Kidney epithelial cell (primary cell): ENCODE results near the gene LHX6. TPM values are rescaled to one million over a fixed set of nuclear protein-coding genes. Genes with fewer than 3 reads are reported as not detected.
A peak's percentile ranks its signal among the peaks of the same experiment; 100 is the strongest.

ENCODE experiments used
- DNase-seq: peaks from one replicate; pipeline ENCODE4 v3.0.0-alpha.2; 2010; ENCODE audit warnings: low read depth
- H3K27me3 ChIP-seq: 2 replicates; pipeline ENCODE4 v1.6.0; 2011; ENCODE audit warnings: low read length; ENCODE audit not compliant: control insufficient read depth, insufficient read depth
- H3K36me3 ChIP-seq: 2 replicates; pipeline ENCODE4 v1.5.1; 2011; ENCODE audit warnings: low read length; ENCODE audit not compliant: control insufficient read depth, insufficient read depth
- H3K4me3 ChIP-seq: 2 replicates; pipeline ENCODE4 v1.5.1; 2011; ENCODE audit warnings: low read depth, mild to moderate bottlenecking, control low read depth, low read length
- total RNA-seq: library from RNA; depleted of rRNA; stranded (reverse); fragments of >200 nt; gene quantifications from 2 replicates; pipeline ENCODE4 v1.2.3, GENCODE V29; 2015
- TF ChIP-seq, protein P1 (sequence below): IDR thresholded peaks from 2 replicates; pipeline ENCODE4 v1.5.1; 2011; ENCODE audit warnings: mild to moderate bottlenecking, moderate library complexity, low read length, control low read depth, inconsistent platforms; ENCODE audit not compliant: insufficient read depth, poor library complexity, severe bottlenecking

The LHX6 gene
- total RNA-seq, 1 donor from 2014 or later = 0.84 TPM

DNA sequence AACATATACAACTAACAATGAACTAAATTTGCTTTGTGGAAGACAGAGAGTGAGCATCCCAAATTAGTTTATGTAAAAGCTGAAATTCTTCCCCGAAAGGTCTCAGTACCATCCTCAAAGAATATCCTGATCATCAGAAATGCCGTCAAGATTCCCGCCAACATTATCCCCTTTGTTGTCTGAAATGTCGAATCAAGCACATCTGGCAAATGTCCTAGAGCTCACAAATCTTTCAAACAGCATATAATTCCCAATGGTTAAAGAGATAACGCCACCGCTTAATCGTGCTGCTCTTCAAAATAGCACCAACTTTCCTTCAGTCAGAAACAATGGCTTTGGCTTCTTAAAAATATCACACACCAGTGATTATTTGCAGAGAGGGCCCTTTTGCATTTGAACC, 45.3 kb downstream of the LHX6 start:
- DNase-seq = no peak
- Histone ChIP-seq H3K36me3 (no peaks in the 10 kb centered on the region), H3K4me3 (no peak overlapping the region), H3K27me3 (no peaks in the 10 kb centered on the region)
- TF ChIP-seq, protein P1, sequence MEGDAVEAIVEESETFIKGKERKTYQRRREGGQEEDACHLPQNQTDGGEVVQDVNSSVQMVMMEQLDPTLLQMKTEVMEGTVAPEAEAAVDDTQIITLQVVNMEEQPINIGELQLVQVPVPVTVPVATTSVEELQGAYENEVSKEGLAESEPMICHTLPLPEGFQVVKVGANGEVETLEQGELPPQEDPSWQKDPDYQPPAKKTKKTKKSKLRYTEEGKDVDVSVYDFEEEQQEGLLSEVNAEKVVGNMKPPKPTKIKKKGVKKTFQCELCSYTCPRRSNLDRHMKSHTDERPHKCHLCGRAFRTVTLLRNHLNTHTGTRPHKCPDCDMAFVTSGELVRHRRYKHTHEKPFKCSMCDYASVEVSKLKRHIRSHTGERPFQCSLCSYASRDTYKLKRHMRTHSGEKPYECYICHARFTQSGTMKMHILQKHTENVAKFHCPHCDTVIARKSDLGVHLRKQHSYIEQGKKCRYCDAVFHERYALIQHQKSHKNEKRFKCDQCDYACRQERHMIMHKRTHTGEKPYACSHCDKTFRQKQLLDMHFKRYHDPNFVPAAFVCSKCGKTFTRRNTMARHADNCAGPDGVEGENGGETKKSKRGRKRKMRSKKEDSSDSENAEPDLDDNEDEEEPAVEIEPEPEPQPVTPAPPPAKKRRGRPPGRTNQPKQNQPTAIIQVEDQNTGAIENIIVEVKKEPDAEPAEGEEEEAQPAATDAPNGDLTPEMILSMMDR = no peak

DNA sequence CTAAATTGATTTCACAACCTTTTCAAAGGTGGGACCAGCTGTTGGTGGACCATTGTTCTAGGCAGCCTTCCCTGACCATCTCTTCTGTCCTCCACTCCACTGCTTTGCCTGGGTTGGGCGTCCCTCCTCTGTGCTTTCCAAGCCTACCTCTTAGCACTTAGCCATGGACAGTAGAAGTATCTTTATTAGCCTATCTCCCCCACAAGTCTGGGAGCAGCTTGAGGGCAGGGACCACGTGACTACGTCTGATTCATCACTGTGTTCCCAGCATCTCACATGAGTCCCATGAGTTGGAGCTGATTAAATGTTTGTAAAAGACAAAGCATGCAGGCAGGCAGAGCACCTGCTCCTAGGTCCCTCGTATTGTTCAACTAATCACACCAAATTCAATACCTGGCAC, 48.1 kb downstream of the LHX6 start:
- no peaks in the 10 kb centered on the region for H3K27me3 ChIP-seq
- no peak overlapping the region for H3K4me3 ChIP-seq
- DNase-seq = peak; percentile 80
- H3K36me3 ChIP-seq = no peaks in the 10 kb centered on the region
- TF ChIP-seq, protein P1 = no peak

DNA sequence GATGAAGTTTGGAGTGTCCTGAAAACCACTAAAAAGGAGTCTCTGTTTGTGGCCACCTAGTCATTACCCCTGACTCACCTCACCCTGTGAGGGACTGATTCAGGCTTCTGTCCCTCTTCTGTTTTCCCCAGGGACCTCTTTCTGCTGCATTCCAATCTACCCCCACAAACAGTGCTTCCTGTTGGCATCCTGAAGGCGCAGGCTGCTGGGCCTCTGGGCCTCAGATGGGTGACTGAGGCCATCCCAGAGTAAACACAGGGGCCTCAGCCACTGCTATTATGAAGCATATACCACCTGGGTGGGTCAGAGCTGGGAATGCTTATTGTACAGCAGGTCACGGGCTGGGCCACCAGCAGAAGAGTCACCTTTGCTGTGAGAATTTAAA, 49.1 kb downstream of the LHX6 start:
- H3K36me3 ChIP-seq = no peaks in the 10 kb centered on the region
- no peak overlapping the region for H3K4me3 ChIP-seq
- no peak for DNase-seq
- TF ChIP-seq, protein P1 = no peak
- peaks cover 2% of the 10 kb centered on the region for H3K27me3 ChIP-seq

DNA sequence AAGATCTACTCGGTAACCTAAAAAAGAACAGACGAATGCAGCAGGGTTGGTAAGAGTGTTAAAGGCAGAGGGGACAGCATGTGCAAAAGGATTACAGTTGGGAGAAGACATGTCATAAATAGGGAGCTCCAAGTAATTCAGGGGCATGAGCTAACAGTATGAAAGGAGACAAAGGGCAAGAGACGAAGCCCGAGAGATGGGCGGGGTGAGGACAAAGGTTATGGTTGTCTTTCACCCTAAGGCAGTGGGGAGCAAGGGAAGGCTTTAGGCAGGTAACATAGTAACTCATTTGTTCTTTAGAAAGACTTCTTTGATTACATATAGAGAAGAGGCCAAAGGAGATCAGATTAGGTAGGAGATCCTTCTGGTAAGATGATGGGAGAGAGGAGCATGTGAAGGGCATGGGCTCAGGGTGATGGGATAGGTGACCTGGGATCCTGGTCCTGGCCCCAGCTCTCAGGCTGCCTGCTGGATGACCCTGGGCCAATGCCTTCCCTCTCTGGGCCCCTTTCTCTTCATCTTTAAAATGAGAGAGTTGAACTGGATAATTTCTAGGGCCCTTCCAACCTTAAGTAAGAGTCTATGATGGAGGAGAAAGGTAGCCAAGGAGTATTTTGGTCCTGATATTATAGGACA, 49.6 kb downstream of the LHX6 start:
- no peak for DNase-seq
- H3K36me3 ChIP-seq = no peaks in the 10 kb centered on the region
- no peak overlapping the region for H3K4me3 ChIP-seq
- H3K27me3 ChIP-seq = peaks cover 2% of the 10 kb centered on the region
- TF ChIP-seq, protein P1 = no peak

DNA sequence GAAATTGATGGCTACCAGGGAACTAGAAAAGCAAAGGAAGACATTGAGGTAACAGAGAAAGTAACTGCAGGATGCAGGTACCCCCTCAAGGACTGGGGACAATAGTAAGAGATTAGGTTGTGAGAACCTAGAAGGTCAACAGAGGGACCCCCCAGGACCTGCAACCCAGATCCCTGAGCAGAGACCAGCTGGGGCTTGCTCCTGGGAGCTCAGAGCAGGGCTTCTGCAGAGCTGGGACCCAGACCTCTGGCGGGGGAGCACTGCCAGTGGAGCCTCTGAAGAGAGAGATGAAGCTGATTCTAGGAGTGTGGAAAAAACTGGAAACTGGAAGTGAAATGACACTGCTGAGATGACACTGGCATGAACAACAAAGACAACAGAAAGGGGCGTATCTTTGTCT, 51.8 kb downstream of the LHX6 start:
- Histone ChIP-seq H3K27me3 (peaks cover 7% of the 10 kb centered on the region), H3K36me3 (no peaks in the 10 kb centered on the region), H3K4me3 (no peak overlapping the region)
- TF ChIP-seq, protein P1 = no peak
- DNase-seq = no peak

DNA sequence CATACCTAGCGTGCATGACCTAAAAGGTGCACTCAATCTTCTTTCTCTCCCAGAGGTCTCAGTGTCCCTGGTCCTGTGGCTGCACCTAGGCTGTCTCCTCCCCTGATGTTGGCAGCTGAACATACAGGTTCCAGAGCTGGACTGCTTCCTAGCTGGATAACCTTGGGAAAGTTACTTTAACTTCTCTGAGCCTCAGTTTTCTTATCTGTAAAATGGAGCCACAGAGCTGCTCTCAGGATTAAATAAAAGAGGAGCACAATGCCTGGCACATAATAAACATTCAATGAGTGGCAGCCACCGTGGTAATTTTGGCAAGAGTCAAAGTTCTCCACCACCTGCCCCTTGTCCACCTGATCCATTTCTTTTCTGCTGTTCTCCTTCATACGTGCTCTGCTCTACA, 55.1 kb downstream of the LHX6 start:
- no peak overlapping the region for H3K4me3 ChIP-seq
- no peaks in the 10 kb centered on the region for H3K36me3 ChIP-seq
- TF ChIP-seq, protein P1 = no peak
- peaks cover 9% of the 10 kb centered on the region for H3K27me3 ChIP-seq
- no peak for DNase-seq
